Breast epithelium (tissue), 3 donors: ENCODE results near the gene FDX1.

Experiments
- POLR2A ChIP-seq: fragments of 450-650 bp; IDR thresholded peaks from one replicate; pipeline ENCODE4 v1.6.1; 2016; ENCODE audit warnings: antibody characterized with exemption, mild to moderate bottlenecking, moderate library complexity
- POLR2AphosphoS5 ChIP-seq, 3 donors: sonication (generic); formaldehyde crosslinking; IDR thresholded peaks; one replicate each; pipeline ENCODE4 v1.6.1; 2017; ENCODE audit warnings: antibody characterized with exemption in 3 of 3
- TF ChIP-seq, protein P1 (sequence below), 3 donors: fragments of 450-650 bp; IDR thresholded peaks; one replicate each; pipeline ENCODE4 v1.5.1; 2016 to 2017; ENCODE audit warnings: antibody characterized with exemption in 3 of 3, mild to moderate bottlenecking in 3 of 3, moderate library complexity in 3 of 3

DNA sequence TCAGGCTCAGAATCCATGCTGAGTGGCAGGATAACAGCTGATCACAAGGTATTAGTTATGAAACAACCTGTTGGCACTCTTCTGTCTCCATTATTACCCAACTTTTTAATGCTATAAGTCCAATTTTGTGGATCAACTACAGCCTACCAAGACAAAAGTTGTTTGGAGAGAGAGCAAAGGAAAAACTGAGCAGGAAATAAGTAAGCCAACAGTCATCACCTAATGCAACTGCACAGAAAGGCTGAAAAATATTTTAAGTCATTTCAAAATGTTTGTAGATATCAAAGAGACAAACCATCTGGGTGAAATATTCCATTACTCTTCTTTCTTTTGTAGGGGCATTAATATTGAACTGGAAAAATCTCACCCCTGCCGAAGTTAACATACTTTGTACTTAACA is 41.6 kb downstream of the FDX1 start:
- TF ChIP-seq, protein P1, sequence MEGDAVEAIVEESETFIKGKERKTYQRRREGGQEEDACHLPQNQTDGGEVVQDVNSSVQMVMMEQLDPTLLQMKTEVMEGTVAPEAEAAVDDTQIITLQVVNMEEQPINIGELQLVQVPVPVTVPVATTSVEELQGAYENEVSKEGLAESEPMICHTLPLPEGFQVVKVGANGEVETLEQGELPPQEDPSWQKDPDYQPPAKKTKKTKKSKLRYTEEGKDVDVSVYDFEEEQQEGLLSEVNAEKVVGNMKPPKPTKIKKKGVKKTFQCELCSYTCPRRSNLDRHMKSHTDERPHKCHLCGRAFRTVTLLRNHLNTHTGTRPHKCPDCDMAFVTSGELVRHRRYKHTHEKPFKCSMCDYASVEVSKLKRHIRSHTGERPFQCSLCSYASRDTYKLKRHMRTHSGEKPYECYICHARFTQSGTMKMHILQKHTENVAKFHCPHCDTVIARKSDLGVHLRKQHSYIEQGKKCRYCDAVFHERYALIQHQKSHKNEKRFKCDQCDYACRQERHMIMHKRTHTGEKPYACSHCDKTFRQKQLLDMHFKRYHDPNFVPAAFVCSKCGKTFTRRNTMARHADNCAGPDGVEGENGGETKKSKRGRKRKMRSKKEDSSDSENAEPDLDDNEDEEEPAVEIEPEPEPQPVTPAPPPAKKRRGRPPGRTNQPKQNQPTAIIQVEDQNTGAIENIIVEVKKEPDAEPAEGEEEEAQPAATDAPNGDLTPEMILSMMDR (IDR thresholded peaks at IDR 0.05) = no peak
- TF ChIP-seq POLR2A (no peak), POLR2AphosphoS5 (IDR thresholded peaks at IDR 0.05) (no peak)
